HEK293 (cell line): ENCODE data around the gene C1orf185.

Experiments used
- CTCF ChIA-PET: fragments of 350-600 bp; formaldehyde crosslinking; extraction: SDS; loops from one replicate; lab custom pipeline; 2021; ENCODE audit warnings: antibody characterized with exemption; lab: Yijun Ruan, JAX
- POLR2A ChIA-PET: fragments of 300-600 bp; formaldehyde crosslinking; extraction: SDS; loops from one replicate; lab custom pipeline; 2020; ENCODE audit warnings: antibody characterized with exemption, inconsistent platforms; lab: Yijun Ruan, JAX
- H3K27ac ChIP-seq: fragments of 200-500 bp; sonication (Bioruptor generic); 2 replicates; pipeline ENCODE4 v1.5.1; 2014; ENCODE audit warnings: low read depth, low read length, control low read depth, inconsistent platforms; ENCODE audit errors: extremely low read depth
- H3K36me3 ChIP-seq, 2 experiments: fragments of 200-500 bp in 1 of 2; sonication (Bioruptor generic) in 1 of 2; 1 replicate in 1 of 2; 2 replicates in 1 of 2; pipeline ENCODE4 v1.5.1; 2014 to 2017; ENCODE audit warnings: inconsistent platforms in 2 of 2, low read length in 2 of 2; ENCODE audit not compliant: control insufficient read depth in 2 of 2, insufficient read depth in 1 of 2
- H3K4me1 ChIP-seq: fragments of 200-500 bp; sonication (Bioruptor generic); 2 replicates; pipeline ENCODE4 v1.5.1; 2014; ENCODE audit warnings: mild to moderate bottlenecking, low read length, inconsistent platforms; ENCODE audit not compliant: control insufficient read depth, insufficient read depth
- H3K4me3 ChIP-seq: 2 replicates; pipeline ENCODE4 v1.5.1; 2011; ENCODE audit warnings: low read depth, mild to moderate bottlenecking, control low read depth, low read length, moderate library complexity
- H3K9me3 ChIP-seq: fragments of 200-500 bp; sonication (Bioruptor generic); 2 replicates; pipeline ENCODE4 v1.5.1; 2014; ENCODE audit warnings: low read depth, low read length, inconsistent platforms; ENCODE audit not compliant: control insufficient read depth, insufficient read depth
- ATF2 ChIP-seq: fragments of 450-650 bp; formaldehyde crosslinking; IDR thresholded peaks from 2 replicates; pipeline ENCODE4 v1.5.1; 2016; ENCODE audit warnings: missing biosample characterization, missing genetic modification characterization, low read depth
- BCL11A ChIP-seq: fragments of 450-650 bp; formaldehyde crosslinking; IDR thresholded peaks from 2 replicates; pipeline ENCODE4 v1.5.1; 2016; ENCODE audit warnings: low read depth, missing biosample characterization, missing genetic modification characterization
- BCL11B ChIP-seq: fragments of 450-650 bp; formaldehyde crosslinking; IDR thresholded peaks from 2 replicates; pipeline ENCODE4 v1.5.1; 2016; ENCODE audit warnings: low read depth, missing biosample characterization, missing genetic modification characterization
- EGR2 ChIP-seq: fragments of 450-650 bp; formaldehyde crosslinking; IDR thresholded peaks from 2 replicates; pipeline ENCODE4 v1.5.1; 2016; ENCODE audit warnings: low read depth, missing biosample characterization, missing genetic modification characterization
- HIC1 ChIP-seq: fragments of 450-650 bp; formaldehyde crosslinking; IDR thresholded peaks from 2 replicates; pipeline ENCODE4 v1.5.1; 2016; ENCODE audit warnings: missing biosample characterization, missing genetic modification characterization
- HOXD13 ChIP-seq: sonication (generic); formaldehyde crosslinking; IDR thresholded peaks from 2 replicates; pipeline ENCODE4 v1.8.0; 2022; ENCODE audit warnings: missing genetic modification reagents, borderline replicate concordance
- REPIN1 ChIP-seq: fragments of 450-650 bp; formaldehyde crosslinking; IDR thresholded peaks from 2 replicates; pipeline ENCODE4 v1.5.1; 2017; ENCODE audit warnings: missing biosample characterization, missing genetic modification characterization, low read depth
- TRIM28 ChIP-seq: IDR thresholded peaks from 2 replicates; pipeline ENCODE4 v1.6.1; 2011; ENCODE audit warnings: low read length, control low read depth, borderline replicate concordance
- YY1 ChIP-seq: fragments of 450-650 bp; formaldehyde crosslinking; IDR thresholded peaks from 2 replicates; pipeline ENCODE4 v1.5.1; 2018; ENCODE audit warnings: missing biosample characterization, missing genetic modification characterization
- ZBTB20 ChIP-seq: fragments of 450-650 bp; formaldehyde crosslinking; IDR thresholded peaks from 2 replicates; pipeline ENCODE4 v1.5.1; 2016; ENCODE audit warnings: missing biosample characterization, missing genetic modification characterization
- ZBTB48 ChIP-seq: fragments of 450-650 bp; formaldehyde crosslinking; IDR thresholded peaks from 2 replicates; pipeline ENCODE4 v1.5.1; 2016; ENCODE audit warnings: missing biosample characterization, missing genetic modification characterization
- ZFP41 ChIP-seq: fragments of 450-650 bp; formaldehyde crosslinking; IDR thresholded peaks from 2 replicates; pipeline ENCODE4 v1.5.1; 2016; ENCODE audit warnings: missing biosample characterization, missing genetic modification characterization, borderline replicate concordance
- ZNF112 ChIP-seq: fragments of 450-650 bp; formaldehyde crosslinking; IDR thresholded peaks from 2 replicates; pipeline ENCODE4 v1.5.0; 2017; ENCODE audit warnings: missing biosample characterization, missing genetic modification characterization
- ZNF114 ChIP-seq: fragments of 450-650 bp; formaldehyde crosslinking; IDR thresholded peaks from 2 replicates; pipeline ENCODE4 v1.5.0; 2017; ENCODE audit warnings: missing biosample characterization, missing genetic modification characterization
- ZNF140 ChIP-seq: fragments of 450-650 bp; formaldehyde crosslinking; IDR thresholded peaks from 2 replicates; pipeline ENCODE4 v1.5.1; 2016; ENCODE audit warnings: missing biosample characterization, missing genetic modification characterization
- ZNF184 ChIP-seq: fragments of 450-650 bp; IDR thresholded peaks from 2 replicates; pipeline ENCODE4 v1.5.1; 2018; ENCODE audit warnings: missing biosample characterization, mild to moderate bottlenecking, missing genetic modification characterization
- ZNF214 ChIP-seq: fragments of 450-650 bp; formaldehyde crosslinking; IDR thresholded peaks from 2 replicates; pipeline ENCODE4 v1.5.1; 2017; ENCODE audit warnings: missing biosample characterization, mild to moderate bottlenecking, missing genetic modification characterization, borderline replicate concordance
- ZNF239 ChIP-seq: fragments of 450-650 bp; formaldehyde crosslinking; IDR thresholded peaks from 2 replicates; pipeline ENCODE4 v1.5.1; 2016; ENCODE audit warnings: missing biosample characterization, missing genetic modification characterization
- ZNF433 ChIP-seq: fragments of 450-650 bp; formaldehyde crosslinking; IDR thresholded peaks from 2 replicates; pipeline ENCODE4 v1.5.1; 2016; ENCODE audit warnings: missing biosample characterization, missing genetic modification characterization, low read depth
- ZNF513 ChIP-seq: fragments of 450-650 bp; IDR thresholded peaks from 2 replicates; pipeline ENCODE4 v1.5.1; 2018; ENCODE audit warnings: missing biosample characterization, missing genetic modification characterization
- ZNF529 ChIP-seq: fragments of 450-650 bp; formaldehyde crosslinking; IDR thresholded peaks from 2 replicates; pipeline ENCODE4 v1.5.1; 2017; ENCODE audit warnings: missing genetic modification characterization, missing biosample characterization; ENCODE audit not compliant: insufficient replicate concordance
- ZNF549 ChIP-seq: fragments of 450-650 bp; IDR thresholded peaks from 2 replicates; pipeline ENCODE4 v1.5.1; 2018; ENCODE audit warnings: missing biosample characterization, missing genetic modification characterization, mild to moderate bottlenecking, inconsistent platforms, moderate library complexity
- ZNF555 ChIP-seq: fragments of 450-650 bp; formaldehyde crosslinking; conservative IDR thresholded peaks from 2 replicates; pipeline ENCODE4 v1.5.1; 2017; ENCODE audit warnings: missing biosample characterization, mild to moderate bottlenecking, missing genetic modification characterization, inconsistent platforms
- ZNF560 ChIP-seq: fragments of 450-650 bp; formaldehyde crosslinking; IDR thresholded peaks from 2 replicates; pipeline ENCODE4 v1.5.1; 2017; ENCODE audit warnings: missing biosample characterization, missing genetic modification characterization, borderline replicate concordance
- ZNF580 ChIP-seq: fragments of 450-650 bp; formaldehyde crosslinking; IDR thresholded peaks from 2 replicates; pipeline ENCODE4 v1.5.1; 2016; ENCODE audit warnings: missing biosample characterization, missing genetic modification characterization
- ZNF626 ChIP-seq: fragments of 450-650 bp; sonication (Bioruptor Pico); formaldehyde crosslinking; IDR thresholded peaks from 2 replicates; pipeline ENCODE4 v1.5.1; 2018; ENCODE audit warnings: missing biosample characterization, missing genetic modification characterization, inconsistent platforms
- ZNF791 ChIP-seq: fragments of 450-650 bp; formaldehyde crosslinking; IDR thresholded peaks from 2 replicates; pipeline ENCODE4 v1.5.1; 2016; ENCODE audit warnings: missing biosample characterization, missing genetic modification characterization
- ZXDB ChIP-seq: fragments of 450-650 bp; formaldehyde crosslinking; IDR thresholded peaks from 2 replicates; pipeline ENCODE4 v1.5.1; 2016; ENCODE audit warnings: missing biosample characterization, missing genetic modification characterization
- TF ChIP-seq, protein P1 (sequence below): fragments of 450-650 bp; formaldehyde crosslinking; IDR thresholded peaks from 2 replicates; pipeline ENCODE4 v1.5.1; 2017; ENCODE audit warnings: missing biosample characterization, missing genetic modification characterization
- TF ChIP-seq, protein P2 (sequence below): fragments of 450-650 bp; formaldehyde crosslinking; IDR thresholded peaks from 2 replicates; pipeline ENCODE4 v1.5.1; 2016; ENCODE audit warnings: missing biosample characterization, missing genetic modification characterization, low read depth

Gene C1orf185

DNA sequence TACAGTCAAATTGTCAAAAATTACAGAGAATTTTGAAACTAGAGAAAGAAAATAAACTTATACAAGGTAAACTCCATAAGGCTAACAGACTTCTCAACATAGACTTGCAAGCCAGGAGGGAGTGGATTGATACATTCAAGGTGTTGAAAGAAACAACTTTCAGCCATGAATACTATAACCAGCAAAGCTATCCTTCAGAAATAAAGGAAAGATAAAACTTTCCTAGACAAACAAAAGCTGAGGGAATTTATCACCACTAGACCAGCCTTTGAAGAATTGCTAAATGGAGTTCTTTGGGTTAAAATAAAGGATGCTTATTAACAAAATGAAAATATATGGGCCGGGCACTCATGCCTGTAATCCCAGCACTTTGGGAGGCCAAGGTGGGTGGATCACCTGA is 52.7 kb downstream of the C1orf185 start:
- POLR2A ChIA-PET = no interaction called here
- Histone ChIP-seq H3K4me3 (no peak overlapping the region), H3K9me3 (no peaks in the 10 kb centered on the region), H3K27ac (no peak overlapping the region), H3K36me3 (no peaks in the 10 kb centered on the region), H3K4me1 (no peaks in the 10 kb centered on the region)
- CTCF ChIA-PET = interaction anchor here (0.6 to 0.7 kb wide), 2 partner anchors 142 to 189 kb away, joined by 3 to 4 read pairs; no protein-coding TSS in a partner anchor
- no peak for TF ChIP-seq REPIN1 (tag by site-specific recombination)
- TF ChIP-seq ZNF626 (tag by site-specific recombination) = peak; percentile 77; the same call in 1 of the 2 replicates
- TF ChIP-seq ZXDB (tag by site-specific recombination) = no peak
- no peak for TF ChIP-seq HIC1 (tag by site-specific recombination)
- TF ChIP-seq ZNF433 (tag by site-specific recombination) = no peak
- TF ChIP-seq ZFP41 (tag by site-specific recombination) = no peak
- no peak for TF ChIP-seq HOXD13 (CRISPR knock-in tag)
- TF ChIP-seq ZBTB48 (tag by site-specific recombination) = no peak
- TF ChIP-seq ZNF214 (tag by site-specific recombination) = no peak
- peak; percentile 66; the same call in 1 of the 2 replicates for TF ChIP-seq TRIM28
- TF ChIP-seq ZNF114 = no peak
- no peak for TF ChIP-seq ZNF560 (tag by site-specific recombination)
- peak; percentile 43; the same call in 1 of the 2 replicates for TF ChIP-seq ZNF184 (tag by site-specific recombination)
- TF ChIP-seq ATF2 (tag by site-specific recombination) = no peak
- TF ChIP-seq BCL11A (tag by site-specific recombination) = no peak
- TF ChIP-seq, protein P1, sequence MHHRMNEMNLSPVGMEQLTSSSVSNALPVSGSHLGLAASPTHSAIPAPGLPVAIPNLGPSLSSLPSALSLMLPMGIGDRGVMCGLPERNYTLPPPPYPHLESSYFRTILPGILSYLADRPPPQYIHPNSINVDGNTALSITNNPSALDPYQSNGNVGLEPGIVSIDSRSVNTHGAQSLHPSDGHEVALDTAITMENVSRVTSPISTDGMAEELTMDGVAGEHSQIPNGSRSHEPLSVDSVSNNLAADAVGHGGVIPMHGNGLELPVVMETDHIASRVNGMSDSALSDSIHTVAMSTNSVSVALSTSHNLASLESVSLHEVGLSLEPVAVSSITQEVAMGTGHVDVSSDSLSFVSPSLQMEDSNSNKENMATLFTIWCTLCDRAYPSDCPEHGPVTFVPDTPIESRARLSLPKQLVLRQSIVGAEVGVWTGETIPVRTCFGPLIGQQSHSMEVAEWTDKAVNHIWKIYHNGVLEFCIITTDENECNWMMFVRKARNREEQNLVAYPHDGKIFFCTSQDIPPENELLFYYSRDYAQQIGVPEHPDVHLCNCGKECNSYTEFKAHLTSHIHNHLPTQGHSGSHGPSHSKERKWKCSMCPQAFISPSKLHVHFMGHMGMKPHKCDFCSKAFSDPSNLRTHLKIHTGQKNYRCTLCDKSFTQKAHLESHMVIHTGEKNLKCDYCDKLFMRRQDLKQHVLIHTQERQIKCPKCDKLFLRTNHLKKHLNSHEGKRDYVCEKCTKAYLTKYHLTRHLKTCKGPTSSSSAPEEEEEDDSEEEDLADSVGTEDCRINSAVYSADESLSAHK = no peak
- 0 out of 2 replicates have a peak, but pooled peaks have one; percentile 26 for TF ChIP-seq ZNF549 (tag by site-specific recombination)
- TF ChIP-seq ZNF513 (tag by site-specific recombination) = no peak
- TF ChIP-seq ZNF529 = peak; percentile 14
- no peak for TF ChIP-seq ZNF580 (tag by site-specific recombination)
- no peak for TF ChIP-seq ZBTB20 (tag by site-specific recombination)
- TF ChIP-seq ZNF239 (tag by site-specific recombination) = no peak
- no peak for TF ChIP-seq ZNF791
- TF ChIP-seq, protein P2, sequence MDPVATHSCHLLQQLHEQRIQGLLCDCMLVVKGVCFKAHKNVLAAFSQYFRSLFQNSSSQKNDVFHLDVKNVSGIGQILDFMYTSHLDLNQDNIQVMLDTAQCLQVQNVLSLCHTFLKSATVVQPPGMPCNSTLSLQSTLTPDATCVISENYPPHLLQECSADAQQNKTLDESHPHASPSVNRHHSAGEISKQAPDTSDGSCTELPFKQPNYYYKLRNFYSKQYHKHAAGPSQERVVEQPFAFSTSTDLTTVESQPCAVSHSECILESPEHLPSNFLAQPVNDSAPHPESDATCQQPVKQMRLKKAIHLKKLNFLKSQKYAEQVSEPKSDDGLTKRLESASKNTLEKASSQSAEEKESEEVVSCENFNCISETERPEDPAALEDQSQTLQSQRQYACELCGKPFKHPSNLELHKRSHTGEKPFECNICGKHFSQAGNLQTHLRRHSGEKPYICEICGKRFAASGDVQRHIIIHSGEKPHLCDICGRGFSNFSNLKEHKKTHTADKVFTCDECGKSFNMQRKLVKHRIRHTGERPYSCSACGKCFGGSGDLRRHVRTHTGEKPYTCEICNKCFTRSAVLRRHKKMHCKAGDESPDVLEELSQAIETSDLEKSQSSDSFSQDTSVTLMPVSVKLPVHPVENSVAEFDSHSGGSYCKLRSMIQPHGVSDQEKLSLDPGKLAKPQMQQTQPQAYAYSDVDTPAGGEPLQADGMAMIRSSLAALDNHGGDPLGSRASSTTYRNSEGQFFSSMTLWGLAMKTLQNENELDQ = no peak
- no peak for TF ChIP-seq ZNF112
- TF ChIP-seq ZNF555 (tag by site-specific recombination) = no peak
- TF ChIP-seq ZNF140 (tag by site-specific recombination) = no peak
- TF ChIP-seq EGR2 = no peak
- TF ChIP-seq BCL11B (tag by site-specific recombination) = no peak
- TF ChIP-seq YY1 = no peak
